Fibroblast of lung (primary cell): ENCODE data around the gene LRP5.

Experiments used
- EZH2 ChIP-seq: IDR thresholded peaks from 2 replicates; pipeline ENCODE4 v1.5.1; 2012; ENCODE audit warnings: low read length, control low read depth, mild to moderate bottlenecking; ENCODE audit errors: missing control alignments
- TF ChIP-seq, protein P1 (sequence below), 2 donors: IDR thresholded peaks in 1 of 2; conservative IDR thresholded peaks in 1 of 2; 1 replicate in 1 of 2; 2 replicates in 1 of 2; pipeline ENCODE4 v1.5.1; 2011 to 2012; ENCODE audit warnings: low read length in 2 of 2, control low read depth in 1 of 2, inconsistent platforms in 1 of 2, low read depth in 1 of 2, mild to moderate bottlenecking in 1 of 2

DNA sequence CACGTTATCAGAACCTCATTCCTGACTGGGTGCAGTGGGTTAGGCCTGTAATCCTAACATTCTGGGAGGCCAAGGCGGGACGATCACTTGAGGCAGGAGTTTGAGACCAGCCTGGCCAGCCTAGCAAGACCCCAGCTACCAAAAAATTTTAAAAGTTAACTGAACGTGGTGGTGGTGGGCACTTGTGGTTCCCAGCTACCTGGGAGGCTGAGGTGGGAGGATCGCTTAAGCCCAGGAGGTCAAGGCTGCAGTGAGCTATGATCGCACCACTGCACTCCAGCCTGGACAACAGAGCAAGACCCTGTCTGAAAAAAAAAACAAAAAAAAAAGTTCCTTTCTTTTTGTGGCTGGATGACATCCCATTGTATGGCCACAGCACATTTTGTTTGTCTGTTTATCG, 80.4 kb downstream of the LRP5 start:
- TF ChIP-seq, protein P1, sequence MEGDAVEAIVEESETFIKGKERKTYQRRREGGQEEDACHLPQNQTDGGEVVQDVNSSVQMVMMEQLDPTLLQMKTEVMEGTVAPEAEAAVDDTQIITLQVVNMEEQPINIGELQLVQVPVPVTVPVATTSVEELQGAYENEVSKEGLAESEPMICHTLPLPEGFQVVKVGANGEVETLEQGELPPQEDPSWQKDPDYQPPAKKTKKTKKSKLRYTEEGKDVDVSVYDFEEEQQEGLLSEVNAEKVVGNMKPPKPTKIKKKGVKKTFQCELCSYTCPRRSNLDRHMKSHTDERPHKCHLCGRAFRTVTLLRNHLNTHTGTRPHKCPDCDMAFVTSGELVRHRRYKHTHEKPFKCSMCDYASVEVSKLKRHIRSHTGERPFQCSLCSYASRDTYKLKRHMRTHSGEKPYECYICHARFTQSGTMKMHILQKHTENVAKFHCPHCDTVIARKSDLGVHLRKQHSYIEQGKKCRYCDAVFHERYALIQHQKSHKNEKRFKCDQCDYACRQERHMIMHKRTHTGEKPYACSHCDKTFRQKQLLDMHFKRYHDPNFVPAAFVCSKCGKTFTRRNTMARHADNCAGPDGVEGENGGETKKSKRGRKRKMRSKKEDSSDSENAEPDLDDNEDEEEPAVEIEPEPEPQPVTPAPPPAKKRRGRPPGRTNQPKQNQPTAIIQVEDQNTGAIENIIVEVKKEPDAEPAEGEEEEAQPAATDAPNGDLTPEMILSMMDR (conservative IDR thresholded peaks at IDR 0.05 in 1 of 2, IDR thresholded peaks at IDR 0.05 in 1 of 2; ENCODE audit: low read depth in 1 of 2, low read length in 2 of 2), result no peak
- no peak for TF ChIP-seq EZH2
